NCI-H2227 treated with DMSO at 0.1 percent for 48 hours (cell line): ENCODE measurements around the gene NCK2.

Experiments
- DNase-seq: peaks from one replicate; lab custom pipeline; 2025; lab: John Stamatoyannopoulos, UW

NCK2 gene

DNA sequence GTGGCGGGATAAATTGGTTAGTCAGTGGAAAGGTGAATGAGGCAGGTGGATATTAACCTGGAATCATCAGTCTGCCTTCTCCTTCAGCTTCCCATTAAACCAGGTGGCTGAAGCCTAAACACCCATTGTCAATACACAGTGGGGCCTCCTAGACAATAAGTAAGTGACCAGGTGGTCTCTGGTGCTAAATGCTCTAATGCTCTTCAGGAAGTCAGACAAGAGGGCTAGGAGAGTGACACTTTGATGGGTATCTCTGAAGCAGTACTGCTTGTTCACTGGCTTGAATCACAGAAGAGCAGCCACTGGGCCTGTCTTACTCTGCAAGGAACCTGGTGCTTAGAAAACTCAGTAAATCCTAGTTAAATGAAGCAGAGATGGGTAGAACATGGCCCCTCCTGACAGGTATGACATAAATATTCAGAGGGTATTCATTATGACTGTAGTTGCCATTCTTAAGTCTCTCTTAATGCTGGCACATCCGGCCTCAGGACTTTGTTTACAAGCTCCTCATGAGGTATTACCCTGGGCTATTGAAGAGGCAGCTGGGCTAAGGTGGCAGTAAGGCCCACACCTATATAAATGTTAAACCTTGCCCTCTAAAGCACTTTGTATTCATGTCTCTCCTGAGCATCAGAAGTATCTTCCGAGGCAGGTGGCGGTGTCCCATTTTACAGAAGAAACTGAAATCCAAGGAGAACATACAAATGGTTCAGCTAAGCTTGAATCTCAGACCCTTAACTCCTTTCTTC, 104.9 kb downstream of the NCK2 start:
- DNase-seq: no peak

DNA sequence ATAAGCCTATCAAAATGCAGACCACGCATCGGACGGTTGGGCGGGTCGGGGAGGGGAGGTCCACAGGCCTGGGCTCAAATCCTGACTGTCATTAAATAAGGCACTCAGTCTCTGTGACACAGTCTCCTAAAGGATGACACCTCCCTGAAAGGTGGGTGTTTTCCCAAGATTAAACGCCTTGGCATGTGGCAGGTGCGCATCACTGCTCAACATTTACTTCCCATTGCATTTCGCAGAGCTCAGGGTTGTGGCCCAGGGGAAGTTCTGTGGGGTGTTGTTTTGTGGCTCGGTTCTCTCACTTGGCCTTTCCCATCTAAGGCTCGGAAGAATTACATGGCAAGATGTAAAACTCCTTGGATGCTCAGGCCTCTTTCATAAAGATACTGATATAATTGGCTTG, 107.4 kb downstream of the NCK2 start:
- no peak for DNase-seq

DNA sequence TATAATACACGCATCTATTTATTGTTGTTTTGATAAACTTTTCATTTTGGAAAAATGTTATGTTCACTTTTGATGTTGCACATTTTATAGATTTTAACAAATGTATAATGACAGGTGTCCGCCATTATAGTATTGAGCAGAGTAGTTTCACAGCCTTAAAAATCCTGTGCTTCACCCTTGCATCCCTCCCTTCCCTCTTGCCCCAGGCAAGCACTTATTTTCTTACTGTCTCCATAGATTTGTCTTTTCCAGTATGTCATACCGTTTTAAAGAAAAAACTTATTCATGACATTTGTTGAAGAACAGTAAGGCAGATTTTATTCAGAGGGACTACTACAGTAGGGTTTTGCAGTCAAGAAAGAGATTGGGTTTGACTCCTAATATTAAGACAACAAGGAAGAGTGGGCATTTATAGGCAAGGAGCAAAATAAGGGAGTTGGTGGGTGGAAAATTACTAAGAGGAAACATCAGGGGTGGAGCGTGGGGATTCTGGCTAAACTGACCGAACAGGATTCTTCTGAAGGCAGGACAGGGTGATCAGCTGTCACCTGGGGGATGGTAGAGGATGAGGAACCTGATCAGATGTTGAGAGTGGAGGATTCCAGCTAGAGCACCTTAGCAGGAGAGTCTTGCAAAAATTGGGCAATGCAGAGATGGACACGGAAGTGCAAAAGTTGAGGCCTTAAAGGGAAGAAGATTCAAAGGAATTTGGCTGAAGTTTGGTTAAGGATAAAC, 108.8 kb downstream of the NCK2 start:
- DNase-seq: no peak

DNA sequence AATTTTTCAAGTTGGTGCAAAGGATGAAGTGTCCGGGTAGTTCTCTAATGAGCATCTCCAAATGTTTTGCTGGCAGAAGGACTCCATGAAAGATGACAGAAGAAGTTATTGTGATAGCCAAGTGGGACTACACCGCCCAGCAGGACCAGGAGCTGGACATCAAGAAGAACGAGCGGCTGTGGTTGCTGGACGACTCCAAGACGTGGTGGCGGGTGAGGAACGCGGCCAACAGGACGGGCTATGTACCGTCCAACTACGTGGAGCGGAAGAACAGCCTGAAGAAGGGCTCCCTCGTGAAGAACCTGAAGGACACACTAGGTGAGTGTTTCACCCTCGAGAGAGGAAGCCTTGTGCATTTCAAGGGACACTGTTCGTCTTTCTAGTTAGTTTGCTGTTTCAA, 110.3 kb downstream of the NCK2 start:
- no peak for DNase-seq

DNA sequence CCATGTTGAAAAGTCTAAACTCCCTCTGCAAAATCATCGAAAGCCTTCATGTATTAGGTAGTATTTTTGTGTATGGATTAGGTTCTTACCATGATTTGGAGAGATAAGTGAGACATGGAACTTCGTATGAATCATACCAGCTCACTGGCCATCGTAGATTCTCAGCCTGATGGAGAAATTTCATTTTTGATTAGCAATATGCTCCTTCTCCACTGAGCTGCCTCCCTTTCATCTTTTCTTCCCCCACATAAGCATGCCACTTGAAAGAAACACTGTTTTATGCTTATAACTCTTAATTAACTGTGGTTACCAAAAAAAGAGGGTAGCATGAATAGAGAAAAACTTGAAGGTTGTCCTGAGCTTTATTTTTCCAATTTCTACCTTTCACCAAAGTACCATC, 111.9 kb downstream of the NCK2 start:
- no peak for DNase-seq

GRCh38 chr2:105857076-105857740, 112.5 kb downstream of the NCK2 start:
- DNase-seq: no peak

GRCh38 chr2:105858868-105859693, 114.4 kb downstream of the NCK2 start:
- no peak for DNase-seq

GRCh38 chr2:105859694-105859951, 114.9 kb downstream of the NCK2 start:
- no peak for DNase-seq

DNA sequence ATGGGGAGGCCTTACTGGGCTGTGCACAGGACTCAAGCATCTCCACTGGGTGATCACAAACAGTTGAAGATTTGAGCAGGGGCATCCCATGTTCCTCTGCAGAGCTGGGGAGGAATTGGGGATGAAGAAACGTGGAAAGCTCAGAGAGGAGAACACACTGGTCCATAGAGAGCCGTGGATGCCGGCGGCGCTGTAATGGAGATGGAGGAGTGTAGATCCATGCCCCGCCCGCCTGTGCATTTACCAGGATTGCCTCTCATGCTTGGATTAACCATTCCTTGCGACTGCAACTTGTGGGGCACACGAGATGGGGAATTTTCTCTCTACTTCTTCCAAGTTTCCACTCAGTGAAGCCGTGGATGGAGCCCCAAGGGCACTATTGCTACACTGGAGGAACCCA, 115.9 kb downstream of the NCK2 start:
- DNase-seq: no peak

- no peak for DNase-seq
Observed at GRCh38 chr2:105861200-105861599, 116.5 kb downstream of the NCK2 start.

DNA sequence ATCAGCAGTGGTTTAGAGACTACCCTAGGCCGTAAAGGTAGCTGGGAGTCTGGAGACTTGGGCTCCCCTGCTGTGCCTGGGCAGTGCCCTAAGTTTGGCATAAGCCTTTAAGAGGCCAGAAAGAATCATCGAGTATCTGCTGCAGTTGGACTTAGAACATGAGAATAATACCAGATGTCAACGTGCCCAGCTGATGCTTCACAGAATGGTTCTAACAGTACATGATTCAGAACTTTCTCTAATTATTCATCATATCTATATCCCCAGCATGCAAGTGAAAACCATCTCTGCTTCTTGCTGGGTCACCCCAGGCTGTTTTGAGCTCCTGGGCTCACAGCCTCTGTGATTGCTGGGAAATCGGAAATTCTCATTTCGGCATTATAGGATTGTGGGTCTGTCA, 118.1 kb downstream of the NCK2 start:
- no peak for DNase-seq

DNA sequence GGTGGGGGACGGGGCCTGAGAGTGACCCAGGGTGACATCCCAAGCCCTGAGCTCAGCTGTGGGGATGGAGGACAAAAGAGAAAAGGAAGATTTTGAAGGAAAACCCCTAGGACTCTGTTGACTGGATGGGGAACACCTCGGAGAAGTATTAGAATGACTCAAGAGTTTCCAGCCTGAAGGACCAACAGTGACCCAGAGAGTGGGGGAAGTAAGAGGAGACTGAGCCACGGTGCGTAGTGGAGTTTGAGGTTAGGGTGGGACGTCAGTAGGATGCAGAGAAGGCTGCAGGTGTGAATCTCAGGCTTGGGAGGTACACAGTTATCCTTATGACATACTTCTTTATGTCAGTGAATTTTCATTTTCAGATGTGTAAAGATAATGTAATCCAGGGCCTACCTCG, 119.5 kb downstream of the NCK2 start:
- no peak for DNase-seq

GRCh38 chr2:105865222-105865913, 120.7 kb downstream of the NCK2 start:
- no peak for DNase-seq

DNA sequence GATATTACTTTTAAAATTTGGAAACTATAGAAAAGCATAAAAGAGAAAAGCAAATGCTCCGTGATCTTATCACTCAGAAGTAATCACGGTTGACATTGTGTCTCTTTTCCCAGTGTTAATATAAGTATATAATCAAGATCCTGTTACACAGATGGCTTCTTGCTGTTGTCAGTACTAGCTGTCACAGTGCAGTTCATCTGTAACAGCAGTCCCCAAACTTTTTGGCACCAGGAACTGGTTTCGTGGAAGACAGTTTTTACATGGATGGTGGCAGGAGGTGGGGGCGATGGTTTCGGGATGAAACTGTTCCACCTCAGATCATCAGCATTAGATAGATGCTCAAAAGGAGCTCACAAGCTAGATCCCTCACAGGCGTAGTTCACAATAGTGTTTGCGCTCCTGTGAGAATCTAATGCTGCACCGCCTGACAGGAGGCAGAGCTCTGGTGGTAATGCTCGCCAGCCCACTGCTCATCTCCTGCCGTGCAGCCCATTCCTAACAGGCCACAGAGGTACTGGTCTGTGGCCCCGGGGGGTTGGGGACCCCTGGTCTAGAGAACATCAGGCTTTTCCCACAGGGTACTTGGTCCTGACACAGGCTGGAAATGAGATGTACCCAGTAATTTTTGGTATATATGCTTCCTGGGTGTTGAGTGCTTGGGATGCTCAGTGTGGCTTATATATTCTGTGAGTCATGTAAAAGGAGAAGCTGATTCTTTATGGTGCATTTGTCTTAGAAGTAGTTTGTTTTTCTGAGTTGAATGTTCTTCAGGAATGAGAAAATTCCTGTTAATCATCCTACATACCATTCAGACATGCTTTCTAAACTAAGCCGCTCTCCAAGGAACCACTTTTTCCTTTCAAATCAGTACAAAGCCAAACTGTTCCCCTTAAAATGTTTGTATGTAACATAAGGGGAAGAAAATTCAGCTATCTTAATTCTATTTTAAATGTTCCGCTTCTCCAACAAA, 121.8 kb downstream of the NCK2 start:
- DNase-seq: no peak

GRCh38 chr2:105867587-105867986, 122.9 kb downstream of the NCK2 start:
- DNase-seq: no peak

DNA sequence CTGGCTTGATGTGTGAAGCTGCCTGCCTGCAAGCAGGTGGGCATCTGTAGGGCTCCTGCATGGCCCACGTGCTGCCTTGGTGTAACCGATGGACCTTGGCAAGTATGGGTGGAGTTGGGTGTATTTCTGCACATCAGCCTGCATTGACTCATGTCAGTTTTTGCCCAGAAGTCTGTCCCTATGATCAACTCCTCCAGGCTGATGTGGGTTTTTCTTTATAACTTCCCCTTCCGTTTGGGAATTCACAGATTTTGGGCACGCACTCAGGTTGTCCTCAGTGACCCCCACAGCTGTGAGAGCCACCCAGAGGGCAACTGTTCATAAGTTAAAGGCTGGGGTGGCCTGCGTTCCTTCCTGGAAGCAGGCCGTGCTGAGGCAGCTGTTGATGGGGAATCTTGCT, 123.3 kb downstream of the NCK2 start:
- no peak for DNase-seq

- DNase-seq: no peak
Observed at GRCh38 chr2:105869341-105869740, 124.6 kb downstream of the NCK2 start.

- no peak for DNase-seq
Observed at GRCh38 chr2:105870062-105870461, 125.3 kb downstream of the NCK2 start.

GRCh38 chr2:105870858-105871257, 126.1 kb downstream of the NCK2 start:
- DNase-seq: no peak

DNA sequence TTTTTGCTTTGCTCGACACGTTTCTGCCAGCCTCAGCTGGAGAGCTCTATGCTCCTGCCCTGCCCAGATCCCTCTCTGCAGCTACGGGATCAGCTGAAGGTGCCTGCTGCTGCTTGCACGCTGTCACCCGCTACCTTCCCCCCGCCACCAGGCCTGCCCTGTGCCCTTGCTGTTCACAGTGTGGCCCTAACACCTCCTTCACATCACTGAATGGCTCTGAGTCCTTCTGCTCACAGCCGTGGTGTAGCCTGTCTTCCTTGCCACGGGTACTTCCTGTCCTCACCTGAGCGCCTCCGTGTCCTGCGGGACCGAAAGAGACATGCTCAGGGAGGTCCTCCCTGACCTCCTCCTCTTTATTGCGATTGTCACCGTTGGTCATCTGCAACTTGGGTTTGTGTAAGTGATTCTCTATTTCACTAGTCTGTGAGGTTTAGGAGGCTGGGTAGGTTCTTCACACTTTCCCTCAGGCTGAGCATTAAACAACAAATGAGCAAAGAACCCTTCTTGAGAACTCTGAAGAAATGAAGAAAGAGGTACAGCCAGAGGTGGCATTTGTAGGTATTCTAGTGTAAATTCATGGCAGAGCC, 127.5 kb downstream of the NCK2 start:
- no peak for DNase-seq
